K562 treated with DMSO at 1 percent for 24 hours (cell line): ENCODE results near the gene RBP2. TPM values are rescaled to one million over a fixed set of nuclear protein-coding genes. Genes with fewer than 3 reads are reported as not detected.

Experiments
- total RNA-seq: library from RNA; unstranded; fragments of 300-600 nt; gene quantifications from 2 replicates; pipeline ENCODE4 v1.2.3, GENCODE V29; 2022; ENCODE audit warnings: low read depth; ENCODE audit not compliant: insufficient read depth

The RBP2 gene
- total RNA-seq: not detected in 2 replicates

GRCh38 chr3:139476348-139476747 is at the start of gene RBP2:
Gene RBP2 (minus strand): TSS chr3:139476516. CDS start chr3:139476459, 57 bp downstream.

Other genes starting within 250 kb of the RBP2 start
- gene MRPS22, start 132.5 kb downstream of the RBP2 start, total RNA-seq: 41.7 and 46.2 TPM in 2 replicates
- 109 and 114 TPM in 2 replicates for gene COPB2, start 86.9 kb downstream of the RBP2 start, total RNA-seq
- 0.41 TPM in 1 of 2 replicates, not detected in the other for gene RBP1, start 63.2 kb upstream of the RBP2 start, total RNA-seq
- gene NMNAT3, start 201.5 kb upstream of the RBP2 start, total RNA-seq: 4.5 and 5.9 TPM in 2 replicates